Neural crest cell (in vitro differentiated cells): Measurements from ENCODE around the gene PTX4. TPM values are rescaled to one million over a fixed set of nuclear protein-coding genes. Genes with fewer than 3 reads are reported as not detected.

ENCODE experiments used
- DNase-seq: peaks from one replicate; pipeline ENCODE4 v3.0.0; 2021; ENCODE audit warnings: low read depth, mixed read lengths, low spot score
- H3K27ac Mint-ChIP-seq: one replicate; pipeline ENCODE4 v1.8.0; 2021; ENCODE audit warnings: mild to moderate bottlenecking, mixed read lengths; ENCODE audit not compliant: unreplicated experiment
- H3K27me3 Mint-ChIP-seq: 2 replicates; pipeline ENCODE4 v1.8.0; 2021; ENCODE audit warnings: low read depth, mild to moderate bottlenecking, mixed read lengths
- H3K36me3 Mint-ChIP-seq: 2 replicates; pipeline ENCODE4 v1.8.0; 2021; ENCODE audit warnings: low read depth, mild to moderate bottlenecking, mixed read lengths
- H3K4me1 Mint-ChIP-seq: 2 replicates; pipeline ENCODE4 v1.8.0; 2021; ENCODE audit warnings: mixed read lengths
- H3K4me3 Mint-ChIP-seq: one replicate; pipeline ENCODE4 v1.8.0; 2021; ENCODE audit warnings: mild to moderate bottlenecking, mixed read lengths
- H3K9me3 Mint-ChIP-seq: 2 replicates; pipeline ENCODE4 v1.8.0; 2021; ENCODE audit warnings: mixed read lengths
- CTCF ChIP-seq: fragments of 200-600 bp; sonication (generic); conservative IDR thresholded peaks from 2 replicates; pipeline ENCODE4 v1.5.0; 2021; ENCODE audit warnings: antibody characterized with exemption, mild to moderate bottlenecking
- total RNA-seq: library from RNA; stranded (reverse); gene quantifications from 2 replicates; pipeline ENCODE4 v1.2.1, GENCODE V29; 2021

Gene PTX4
- total RNA-seq, 1 donor from 2014 or later = 0.28 TPM

DNA sequence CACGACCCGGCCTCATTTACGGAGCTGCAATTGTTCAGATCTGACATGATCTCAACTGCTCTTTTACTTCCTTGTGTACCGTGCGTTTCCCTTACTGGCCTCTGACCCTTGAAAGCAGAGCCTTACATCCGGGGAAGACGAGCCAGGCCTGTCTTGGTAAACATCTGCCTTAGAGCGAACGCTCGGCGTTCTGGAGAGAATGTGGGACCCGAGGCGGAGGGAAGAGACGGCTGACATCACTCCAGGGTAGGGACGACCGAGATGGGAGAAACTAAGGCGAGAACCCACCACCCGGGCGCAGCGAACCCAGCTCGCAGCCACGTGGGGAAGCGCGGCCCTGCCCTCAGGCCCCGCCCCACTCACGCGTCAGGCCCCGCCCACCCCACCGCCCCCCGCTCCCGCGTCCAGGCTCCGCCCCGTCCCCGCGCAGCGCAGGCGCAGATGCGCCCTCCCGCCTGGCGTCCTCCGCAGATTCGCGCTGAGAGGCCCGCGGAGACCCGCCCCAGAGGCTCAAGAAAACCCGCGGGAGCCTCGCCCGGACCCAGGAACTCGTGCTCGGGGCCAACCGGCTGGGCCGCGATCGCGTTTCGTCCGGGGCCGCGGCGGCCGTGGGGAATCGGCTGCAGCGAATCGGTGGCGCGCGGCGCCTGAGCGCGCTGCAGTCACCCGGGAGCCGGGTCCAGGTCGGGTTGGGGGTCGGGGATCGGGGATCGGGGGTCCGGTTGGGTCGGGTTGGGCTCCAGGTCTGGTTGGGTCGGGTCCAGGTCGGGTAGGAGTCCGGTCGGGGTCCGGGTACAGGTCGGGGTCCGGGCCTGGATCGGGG, 4.4 kb upstream of the PTX4 start, which contains the start of gene TELO2:
TELO2 (plus strand) TSS at position 438 of the 823 bp plus-strand sequence. CDS start 922 bp downstream, outside the sequence.
- Mint-ChIP-seq H3K4me1 (peaks cover 16% of the 10 kb centered on the region), H3K4me3 (peak within 1 kb of the TSS; percentile 97), H3K27ac (peak within 1 kb of the TSS; percentile 100), H3K36me3 (no peaks in the 10 kb centered on the region), H3K9me3 (no peaks in the 10 kb centered on the region), H3K27me3 (no peaks in the 10 kb centered on the region)
- peak; percentile 27 for TF ChIP-seq CTCF
- peak; percentile 81 for DNase-seq

DNA sequence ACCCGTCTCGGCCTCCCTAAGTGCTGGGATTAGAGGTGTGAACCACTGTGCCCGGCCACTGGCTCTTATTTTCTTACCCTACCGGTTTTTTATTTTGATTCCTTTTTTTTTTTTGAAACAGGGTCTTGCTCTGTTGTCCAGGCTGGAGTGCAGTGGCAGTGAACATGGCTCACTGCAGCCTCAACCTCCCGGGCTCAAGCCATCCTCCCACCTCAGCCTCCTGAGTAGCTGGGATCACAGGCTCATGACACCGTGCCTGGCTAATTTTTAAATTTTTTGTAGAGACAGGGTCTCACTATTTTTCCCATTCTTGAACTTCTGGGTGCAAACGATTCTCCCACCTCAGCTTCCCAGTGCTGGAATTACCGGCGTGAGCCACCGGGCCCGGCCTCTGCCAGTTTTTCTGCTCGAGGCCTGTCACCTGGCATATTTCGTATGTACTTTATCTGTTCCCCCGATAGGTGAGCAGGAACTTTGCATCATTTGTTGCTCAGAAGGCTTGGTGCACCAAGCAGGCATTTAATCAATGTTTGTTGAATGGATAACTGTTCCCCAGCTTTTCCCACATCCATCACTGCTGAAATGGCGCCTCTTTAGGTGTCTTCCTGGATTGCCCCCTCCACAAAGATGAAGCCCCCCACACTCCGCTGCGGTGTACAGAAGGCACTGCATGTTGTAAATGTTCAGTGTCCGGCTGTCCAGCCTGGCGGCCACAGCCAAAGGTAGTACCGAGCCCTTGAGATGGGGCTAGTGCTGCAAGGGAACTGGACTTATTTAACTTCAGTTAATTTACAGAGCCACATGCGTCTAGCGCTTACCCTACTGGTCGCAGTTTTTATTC, 3.6 kb upstream of the PTX4 start:
- DNase-seq = no peak
- Mint-ChIP-seq H3K4me1 (peaks cover 16% of the 10 kb centered on the region), H3K36me3 (no peaks in the 10 kb centered on the region), H3K27ac (peak overlapping the region; percentile 100), H3K27me3 (no peaks in the 10 kb centered on the region), H3K4me3 (peak overlapping the region; percentile 97), H3K9me3 (no peaks in the 10 kb centered on the region)
- no peak for TF ChIP-seq CTCF

DNA sequence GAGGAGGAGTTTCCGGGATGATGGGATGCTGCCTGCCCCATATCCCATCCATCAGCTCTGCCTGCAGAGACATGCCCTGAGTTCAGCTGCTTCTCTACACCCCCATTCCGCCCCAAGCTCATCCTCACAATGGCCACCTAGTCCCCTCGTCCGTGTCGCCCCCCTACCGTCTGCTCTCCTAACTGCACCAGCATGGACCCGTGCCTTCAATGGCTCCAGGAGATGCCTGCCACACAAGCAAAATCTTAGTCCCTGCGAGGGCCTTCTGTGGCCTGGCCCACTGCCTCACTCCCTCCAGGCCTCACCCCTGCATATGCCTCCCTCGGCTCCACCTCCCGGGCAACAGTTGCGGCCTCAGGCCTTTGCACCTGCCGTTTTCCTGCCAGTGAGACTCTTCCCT, 2.6 kb upstream of the PTX4 start:
- Mint-ChIP-seq H3K27ac (no peak overlapping the region), H3K27me3 (no peaks in the 10 kb centered on the region), H3K36me3 (no peaks in the 10 kb centered on the region), H3K9me3 (no peaks in the 10 kb centered on the region), H3K4me1 (peaks cover 16% of the 10 kb centered on the region), H3K4me3 (peak overlapping the region; percentile 34)
- TF ChIP-seq CTCF = no peak
- DNase-seq = no peak

DNA sequence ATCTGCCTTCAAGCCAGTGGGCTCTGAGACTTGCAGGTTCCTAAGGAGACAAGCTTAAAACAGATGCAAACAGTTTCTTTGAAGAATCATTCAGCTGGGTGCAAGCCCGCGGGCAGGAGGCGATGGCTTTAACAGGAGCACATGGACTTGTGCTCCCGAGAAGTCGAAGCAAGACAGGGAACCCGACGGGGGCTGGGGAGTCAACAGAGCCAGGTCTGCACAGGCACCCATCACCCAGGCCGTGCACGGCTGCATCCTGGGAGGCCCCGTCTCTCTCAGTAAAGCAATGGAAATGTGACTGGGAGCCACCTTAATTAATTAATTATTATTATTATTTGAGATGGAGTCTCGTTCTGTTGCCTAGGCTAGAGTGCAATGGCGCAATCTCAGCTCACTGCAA, 333 bp upstream of the PTX4 start:
- H3K9me3 Mint-ChIP-seq = no peaks in the 10 kb centered on the region
- DNase-seq = no peak
- H3K4me3 Mint-ChIP-seq = no peak overlapping the region
- no peak for TF ChIP-seq CTCF
- H3K36me3 Mint-ChIP-seq = no peaks in the 10 kb centered on the region
- H3K27me3 Mint-ChIP-seq = peaks cover 6% of the 10 kb centered on the region
- peaks cover 10% of the 10 kb centered on the region for H3K4me1 Mint-ChIP-seq
- no peak overlapping the region for H3K27ac Mint-ChIP-seq

DNA sequence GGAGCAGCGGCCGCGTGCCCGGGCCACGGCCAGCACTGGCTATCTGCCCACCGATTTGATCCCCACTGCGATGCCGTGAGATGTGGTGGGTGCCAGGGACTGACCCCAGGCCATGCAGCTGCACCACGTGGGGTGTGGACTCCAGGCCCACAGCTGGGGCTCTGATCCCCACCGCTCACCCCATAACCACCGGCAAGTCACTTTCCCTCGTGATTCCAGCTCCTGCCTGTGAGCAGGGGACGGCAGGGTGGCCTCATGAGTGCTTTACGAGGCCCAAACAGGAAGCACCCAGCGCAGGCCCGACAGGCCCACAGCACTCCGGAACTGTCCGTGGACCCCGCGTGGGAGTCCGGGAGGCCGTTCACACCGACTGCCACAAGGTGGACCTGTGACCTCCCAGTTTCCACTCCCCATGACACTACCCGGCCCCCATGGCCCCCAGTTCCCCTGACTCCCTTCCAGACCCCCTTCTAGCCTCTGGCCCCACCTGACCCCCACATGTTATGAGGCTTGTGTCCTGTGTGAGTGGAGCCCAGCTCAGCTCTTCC, 616 bp downstream of the PTX4 start:
- H3K27ac Mint-ChIP-seq = peak overlapping the region; percentile 19
- H3K4me3 Mint-ChIP-seq = no peak overlapping the region
- H3K4me1 Mint-ChIP-seq = peaks cover 8% of the 10 kb centered on the region
- TF ChIP-seq CTCF = no peak
- peaks cover 16% of the 10 kb centered on the region for H3K27me3 Mint-ChIP-seq
- H3K9me3 Mint-ChIP-seq = no peaks in the 10 kb centered on the region
- H3K36me3 Mint-ChIP-seq = no peaks in the 10 kb centered on the region
- no peak for DNase-seq
